Psoas muscle (tissue), 8 donors: ENCODE measurements around the gene GLUD2. TPM values are rescaled to one million over a fixed set of nuclear protein-coding genes. Genes with fewer than 3 reads are reported as not detected.

Source experiments
- ATAC-seq, 4 donors: fragments of 200-7000 bp; cut with Tn5 transposase; one replicate each; pipeline ENCODE4 v1.9.1; 2020; ENCODE audit warnings: moderate library complexity in 3 of 4, mild to moderate bottlenecking in 2 of 4
- DNase-seq, 2 donors: peaks; one replicate each; pipeline ENCODE4 v3.0.0-alpha.2; 2020
- H3K27ac ChIP-seq: fragments of 200-600 bp; one replicate; pipeline ENCODE4 v1.8.0; 2022
- H3K27me3 ChIP-seq, 3 donors: fragments of 200-600 bp in 1 of 3; one replicate each; pipeline versions ENCODE4 v1.6.1 to v1.8.0; 2013 to 2022; ENCODE audit warnings: low read length in 2 of 3, mild to moderate bottlenecking in 2 of 3, moderate library complexity in 1 of 3; ENCODE audit not compliant: insufficient read depth in 3 of 3
- H3K36me3 ChIP-seq, 2 donors: fragments of 200-600 bp in 1 of 2; one replicate each; pipeline versions ENCODE4 v1.6.1 to v1.8.0; 2013 to 2022; ENCODE audit warnings: low read depth in 1 of 2, mild to moderate bottlenecking in 1 of 2, moderate library complexity in 1 of 2; ENCODE audit not compliant: insufficient read depth in 1 of 2
- H3K4me1 ChIP-seq: fragments of 200-600 bp; one replicate; pipeline ENCODE4 v1.8.0; 2022
- H3K4me3 ChIP-seq: fragments of 200-600 bp; one replicate; pipeline ENCODE4 v1.8.0; 2022; ENCODE audit warnings: mild to moderate bottlenecking
- H3K9me3 ChIP-seq: fragments of 200-600 bp; one replicate; pipeline ENCODE4 v1.8.0; 2022
- WGBS, 3 donors: extraction: QIAGEN DNeasy Blood & Tissue Kit; methylation state at CpG; one replicate each; pipeline versions ENCODE4 v1.1.6 to v1.1.7; 2013; 5-methylcytosine and 5-hydroxymethylcytosine counted together
- intact Hi-C, 2 donors: fragments of 100-400 bp; cut with DNase I; formaldehyde crosslinking; loops; one replicate each; pipeline versions ENCODE4 v1.11.0 to v1.14.2; 2022
- polyA plus RNA-seq, 3 donors: library from polyadenylated mRNA; stranded (reverse); fragments of 200-250 nt; gene quantifications; one replicate each; pipeline ENCODE4 v1.2.3, GENCODE V29; 2013
- total RNA-seq, 4 donors: library from RNA; stranded (reverse); fragmentation: NEBNext Ultra II Directional in 2 of 4; extraction: Animal tissue kit (Norgen Biotek cat#: 25700) in 2 of 4; gene quantifications; one replicate each; pipeline versions ENCODE4 v1.2.1 to v1.2.4, GENCODE V29; 2021 to 2023
- TF ChIP-seq, protein P1 (sequence below): fragments of 200-600 bp; IDR thresholded peaks from one replicate; pipeline ENCODE4 v1.8.0; 2022; ENCODE audit warnings: antibody characterized with exemption
- donor health status: healthy with polysubstance abuse.
- donor health status: DM: no; HTN: no; CAD: no; lungs with moderate emphysema.
- donor health status: Bipolar disorder and iron deficiency.
- donor health status: healthy.
- donor health status: DM: yes; HTN: yes; CAD: no.
- donor health status: DM: no; HTN: no; CAD: no.
- donor health status: DM: no; HTN: no; CAD: no.
- donor health status: DM: yes; HTN: yes; CAD: no.

GLUD2 gene
- total and polyA plus RNA-seq, 7 donors, result 0.28 to 0.54 (median 0.32) TPM

DNA sequence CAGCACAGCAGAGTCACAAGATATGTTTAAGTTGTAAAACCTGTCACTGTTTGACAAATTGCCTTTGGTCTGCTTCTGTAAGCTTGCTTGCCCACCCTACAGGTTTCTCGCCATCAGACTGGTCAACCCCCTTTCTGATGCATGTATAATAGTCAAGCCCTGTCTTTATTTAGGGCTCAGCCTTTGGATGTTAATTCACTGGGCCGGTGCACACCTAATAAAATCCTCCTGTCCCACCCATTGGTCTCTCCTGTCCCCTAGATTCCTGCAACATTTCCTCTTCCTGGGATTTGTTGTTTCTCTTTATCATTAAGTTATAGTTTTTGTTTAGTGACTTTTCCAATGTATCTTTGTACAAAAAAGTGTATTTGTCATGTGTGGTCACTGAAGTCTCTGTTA, 38.2 kb downstream of the GLUD2 start:
- H3K4me1 ChIP-seq, result no peaks in the 10 kb centered on the region
- DNase-seq, result no peak
- H3K9me3 ChIP-seq, result no peaks in the 10 kb centered on the region
- no peaks in the 10 kb centered on the region for H3K27me3 ChIP-seq
- intact Hi-C loops, result no loop called here
- 57 to 66% (median 64%) methylated on average over 2 of the region's 2 CpGs for WGBS, 3 donors
- ATAC-seq, result no peak
- H3K36me3 ChIP-seq, result no peaks in the 10 kb centered on the region
- TF ChIP-seq, protein P1, sequence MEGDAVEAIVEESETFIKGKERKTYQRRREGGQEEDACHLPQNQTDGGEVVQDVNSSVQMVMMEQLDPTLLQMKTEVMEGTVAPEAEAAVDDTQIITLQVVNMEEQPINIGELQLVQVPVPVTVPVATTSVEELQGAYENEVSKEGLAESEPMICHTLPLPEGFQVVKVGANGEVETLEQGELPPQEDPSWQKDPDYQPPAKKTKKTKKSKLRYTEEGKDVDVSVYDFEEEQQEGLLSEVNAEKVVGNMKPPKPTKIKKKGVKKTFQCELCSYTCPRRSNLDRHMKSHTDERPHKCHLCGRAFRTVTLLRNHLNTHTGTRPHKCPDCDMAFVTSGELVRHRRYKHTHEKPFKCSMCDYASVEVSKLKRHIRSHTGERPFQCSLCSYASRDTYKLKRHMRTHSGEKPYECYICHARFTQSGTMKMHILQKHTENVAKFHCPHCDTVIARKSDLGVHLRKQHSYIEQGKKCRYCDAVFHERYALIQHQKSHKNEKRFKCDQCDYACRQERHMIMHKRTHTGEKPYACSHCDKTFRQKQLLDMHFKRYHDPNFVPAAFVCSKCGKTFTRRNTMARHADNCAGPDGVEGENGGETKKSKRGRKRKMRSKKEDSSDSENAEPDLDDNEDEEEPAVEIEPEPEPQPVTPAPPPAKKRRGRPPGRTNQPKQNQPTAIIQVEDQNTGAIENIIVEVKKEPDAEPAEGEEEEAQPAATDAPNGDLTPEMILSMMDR, result no peak
- no peak overlapping the region for H3K27ac ChIP-seq
- no peak overlapping the region for H3K4me3 ChIP-seq

DNA sequence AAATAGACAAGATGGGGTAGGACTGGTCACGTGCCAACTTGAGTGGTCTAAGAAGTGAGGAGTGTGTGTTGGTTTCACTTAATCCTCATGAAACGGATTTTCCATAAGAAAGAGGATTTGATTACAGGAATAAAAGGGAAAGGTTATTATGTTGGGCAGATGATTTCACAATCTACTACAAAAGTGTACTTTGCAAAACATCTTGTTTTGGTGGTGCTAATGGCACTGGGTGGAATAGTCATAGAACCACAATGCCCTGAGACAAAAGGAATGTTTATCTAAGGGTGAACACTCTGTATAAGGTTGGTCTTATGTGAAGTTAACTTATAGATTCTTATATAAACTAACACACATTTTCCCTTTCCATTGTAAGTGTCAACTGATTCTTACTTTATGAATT, 45.6 kb downstream of the GLUD2 start:
- TF ChIP-seq, protein P1, result no peak
- no peaks in the 10 kb centered on the region for H3K36me3 ChIP-seq

More for the DNA sequence above, 45.6 kb downstream of the GLUD2 start:
- ATAC-seq (no peak), DNase-seq (no peak)
- intact Hi-C loops, result no loop called here
- no peaks in the 10 kb centered on the region for H3K27me3 ChIP-seq
- no peak overlapping the region for H3K4me3 ChIP-seq
- no peak overlapping the region for H3K27ac ChIP-seq
- H3K9me3 ChIP-seq, result no peaks in the 10 kb centered on the region
- H3K4me1 ChIP-seq, result no peaks in the 10 kb centered on the region
- WGBS, 3 donors, result 28 to 34% (median 34%) methylated on average over 2 of the region's 2 CpGs

Other genes starting within 250 kb of the GLUD2 start
- gene CT47B1, start 171.7 kb upstream of the GLUD2 start, total RNA-seq, result not detected
- not detected for gene CT47B1, start 171.7 kb upstream of the GLUD2 start, polyA plus RNA-seq
- not detected for gene CT47A11, start 110.5 kb upstream of the GLUD2 start, total RNA-seq
- gene CT47A11, start 110.5 kb upstream of the GLUD2 start, polyA plus RNA-seq, result not detected
- gene CT47A10, start 105.6 kb upstream of the GLUD2 start, total RNA-seq, result not detected
- not detected for gene CT47A10, start 105.6 kb upstream of the GLUD2 start, polyA plus RNA-seq
- gene CT47A9, start 100.7 kb upstream of the GLUD2 start, total RNA-seq, result not detected
- not detected for gene CT47A9, start 100.7 kb upstream of the GLUD2 start, polyA plus RNA-seq
- not detected for gene CT47A8, start 95.9 kb upstream of the GLUD2 start, total RNA-seq
- not detected for gene CT47A8, start 95.9 kb upstream of the GLUD2 start, polyA plus RNA-seq
- not detected for gene CT47A7, start 91.0 kb upstream of the GLUD2 start, total RNA-seq
- gene CT47A7, start 91.0 kb upstream of the GLUD2 start, polyA plus RNA-seq, result not detected
- gene CT47A6, start 86.1 kb upstream of the GLUD2 start, total RNA-seq, result not detected
- gene CT47A6, start 86.1 kb upstream of the GLUD2 start, polyA plus RNA-seq, result not detected
- not detected for gene CT47A5, start 81.3 kb upstream of the GLUD2 start, total RNA-seq
- gene CT47A5, start 81.3 kb upstream of the GLUD2 start, polyA plus RNA-seq, result not detected
- not detected for gene CT47A4, start 76.4 kb upstream of the GLUD2 start, total RNA-seq
- gene CT47A4, start 76.4 kb upstream of the GLUD2 start, polyA plus RNA-seq, result not detected
- not detected for gene CT47A3, start 71.5 kb upstream of the GLUD2 start, total RNA-seq
- not detected for gene CT47A3, start 71.5 kb upstream of the GLUD2 start, polyA plus RNA-seq
- not detected for gene CT47A2, start 66.7 kb upstream of the GLUD2 start, total RNA-seq
- not detected for gene CT47A2, start 66.7 kb upstream of the GLUD2 start, polyA plus RNA-seq
- not detected for gene CT47A1, start 61.9 kb upstream of the GLUD2 start, total RNA-seq
- not detected for gene CT47A1, start 61.9 kb upstream of the GLUD2 start, polyA plus RNA-seq